Prostate gland (tissue), 2 donors: ENCODE measurements around the gene ATPAF2. TPM values are rescaled to one million over a fixed set of nuclear protein-coding genes. Genes with fewer than 3 reads are reported as not detected.

Source experiments
- DNase-seq: peaks from one replicate; pipeline ENCODE4 v3.0.0-alpha.2; 2019; ENCODE audit warnings: low spot score
- H3K27ac ChIP-seq, 2 donors: fragments of 200-600 bp; sonication (generic); 2 replicates each; pipeline ENCODE4 v1.5.1; 2017 to 2019
- H3K27me3 ChIP-seq: fragments of 200-600 bp; sonication (generic); replicated peaks from 2 replicates; pipeline ENCODE4 v1.5.1; 2019; ENCODE audit not compliant: insufficient read depth
- H3K36me3 ChIP-seq, 2 donors: fragments of 200-600 bp; sonication (generic); 1 replicate in 1 of 2; 2 replicates in 1 of 2; pipeline versions ENCODE4 v1.5.1 to v1.8.1; 2017 to 2019
- H3K4me1 ChIP-seq: fragments of 200-600 bp; sonication (generic); replicated peaks from 2 replicates; pipeline ENCODE4 v1.5.1; 2019
- H3K4me3 ChIP-seq, 2 donors: fragments of 200-600 bp; sonication (generic); 2 replicates each; pipeline ENCODE4 v1.5.1; 2017 to 2019
- H3K9me3 ChIP-seq: fragments of 200-600 bp; sonication (generic); 2 replicates; pipeline ENCODE4 v1.5.1; 2017
- POLR2A ChIP-seq: fragments of 450-650 bp; IDR thresholded peaks from one replicate; pipeline ENCODE4 v1.6.1; 2016; ENCODE audit warnings: antibody characterized with exemption, mild to moderate bottlenecking
- POLR2AphosphoS5 ChIP-seq: sonication (generic); formaldehyde crosslinking; IDR thresholded peaks from one replicate; pipeline ENCODE4 v1.6.1; 2017; ENCODE audit warnings: antibody characterized with exemption
- WGBS: methylation state at CpG from one replicate; pipeline ENCODE4 v1.1.5; 2018; 5-methylcytosine and 5-hydroxymethylcytosine counted together
- intact Hi-C: fragments of 100-400 bp; cut with DNase I; formaldehyde crosslinking; loops from one replicate; pipeline ENCODE4 v1.14.2; 2022
- total RNA-seq, 2 donors: library from RNA; depleted of rRNA; stranded (reverse); fragments of >200 nt; gene quantifications; one replicate each; pipeline ENCODE4 v1.1.0, GENCODE V29; 2016
- TF ChIP-seq, protein P1 (sequence below), 4 experiments: fragments of 200-600 bp in 2 of 4; fragments of 450-650 bp in 2 of 4; sonication (generic) in 2 of 4; IDR thresholded peaks; 1 replicate in 3 of 4; 2 replicates in 1 of 4; pipeline ENCODE4 v1.5.1; 2016 to 2019; ENCODE audit warnings: antibody characterized with exemption in 4 of 4, mild to moderate bottlenecking in 2 of 4, moderate library complexity in 2 of 4

The ATPAF2 gene
- total RNA-seq, 2 donors from 2014 or later, result 17.7 to 30.5 TPM

DNA sequence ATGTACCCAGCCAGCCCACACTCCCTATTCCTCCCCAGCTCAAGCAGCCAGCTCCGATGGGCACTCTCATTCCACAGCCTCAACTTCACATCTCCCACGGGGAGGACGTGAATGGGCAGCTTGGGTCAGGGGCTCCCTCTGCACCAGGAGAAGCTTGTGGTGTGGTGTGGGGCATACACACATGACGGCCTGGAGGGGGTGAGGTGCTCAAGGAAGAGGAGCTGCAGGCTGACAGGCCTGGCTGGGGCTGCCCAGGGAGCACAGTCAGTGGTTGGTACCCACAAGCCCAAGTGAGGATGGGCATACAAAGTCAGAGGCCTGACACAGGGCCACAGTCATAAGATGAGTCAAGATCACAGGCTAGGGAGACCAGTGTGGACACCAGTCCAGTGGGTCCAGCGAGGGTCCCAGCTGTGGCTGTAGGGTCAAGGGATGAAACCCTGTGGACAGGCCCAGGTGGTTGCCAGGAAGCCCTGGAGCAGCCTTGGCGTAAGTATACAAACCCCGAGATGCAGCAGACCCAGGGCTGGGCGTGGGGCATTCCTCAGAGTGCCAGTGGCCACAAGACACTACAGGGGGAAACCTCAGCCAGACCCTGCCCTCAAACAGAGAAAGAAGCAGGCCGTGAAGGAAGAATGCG is 61.9 kb downstream of the ATPAF2 start:
- 83% methylated on average over 10 of the region's 10 CpGs for WGBS
- intact Hi-C loops, result no loop called here
- Histone ChIP-seq H3K27me3 (no peaks in the 10 kb centered on the region), H3K9me3 (no peaks in the 10 kb centered on the region), H3K36me3 (no peaks in the 10 kb centered on the region), H3K4me1 (no peaks in the 10 kb centered on the region), H3K27ac (no peak overlapping the region), H3K4me3 (no peak overlapping the region)
- TF ChIP-seq POLR2AphosphoS5 (no peak), POLR2A (no peak)
- TF ChIP-seq, protein P1, sequence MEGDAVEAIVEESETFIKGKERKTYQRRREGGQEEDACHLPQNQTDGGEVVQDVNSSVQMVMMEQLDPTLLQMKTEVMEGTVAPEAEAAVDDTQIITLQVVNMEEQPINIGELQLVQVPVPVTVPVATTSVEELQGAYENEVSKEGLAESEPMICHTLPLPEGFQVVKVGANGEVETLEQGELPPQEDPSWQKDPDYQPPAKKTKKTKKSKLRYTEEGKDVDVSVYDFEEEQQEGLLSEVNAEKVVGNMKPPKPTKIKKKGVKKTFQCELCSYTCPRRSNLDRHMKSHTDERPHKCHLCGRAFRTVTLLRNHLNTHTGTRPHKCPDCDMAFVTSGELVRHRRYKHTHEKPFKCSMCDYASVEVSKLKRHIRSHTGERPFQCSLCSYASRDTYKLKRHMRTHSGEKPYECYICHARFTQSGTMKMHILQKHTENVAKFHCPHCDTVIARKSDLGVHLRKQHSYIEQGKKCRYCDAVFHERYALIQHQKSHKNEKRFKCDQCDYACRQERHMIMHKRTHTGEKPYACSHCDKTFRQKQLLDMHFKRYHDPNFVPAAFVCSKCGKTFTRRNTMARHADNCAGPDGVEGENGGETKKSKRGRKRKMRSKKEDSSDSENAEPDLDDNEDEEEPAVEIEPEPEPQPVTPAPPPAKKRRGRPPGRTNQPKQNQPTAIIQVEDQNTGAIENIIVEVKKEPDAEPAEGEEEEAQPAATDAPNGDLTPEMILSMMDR (IDR thresholded peaks at IDR 0.05), result no peak
- no peak for DNase-seq

DNA sequence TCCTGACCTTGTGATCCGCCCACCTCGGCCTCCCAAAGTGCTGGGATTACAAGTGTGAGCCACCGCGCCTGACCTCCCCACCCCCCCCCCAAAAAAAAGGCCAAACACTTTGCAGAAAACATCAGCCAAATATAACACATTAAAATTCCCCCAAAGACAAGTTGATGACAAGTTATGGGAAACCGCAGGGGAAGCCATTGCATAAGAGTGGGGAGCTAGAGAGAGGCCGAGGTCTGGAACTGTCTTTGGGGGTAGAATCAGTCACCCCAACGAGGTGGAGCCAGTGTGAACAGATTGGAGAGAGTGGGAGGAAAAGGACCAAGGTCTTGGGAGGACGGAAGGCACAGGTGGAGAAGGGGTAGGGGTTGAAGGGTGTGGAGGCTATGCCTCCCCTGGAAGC is 63.5 kb downstream of the ATPAF2 start:
- no peak overlapping the region for H3K4me3 ChIP-seq
- H3K27me3 ChIP-seq, result no peaks in the 10 kb centered on the region
- 80% methylated on average over 8 of the region's 8 CpGs for WGBS
- no peaks in the 10 kb centered on the region for H3K4me1 ChIP-seq
- intact Hi-C loops, result no loop called here
- no peaks in the 10 kb centered on the region for H3K9me3 ChIP-seq
- no peak for DNase-seq
- no peak overlapping the region for H3K27ac ChIP-seq
- H3K36me3 ChIP-seq, result no peaks in the 10 kb centered on the region
- TF ChIP-seq, protein P1 (IDR thresholded peaks at IDR 0.05), result no peak
- no peak for TF ChIP-seq POLR2AphosphoS5
- TF ChIP-seq POLR2A, result no peak

DNA sequence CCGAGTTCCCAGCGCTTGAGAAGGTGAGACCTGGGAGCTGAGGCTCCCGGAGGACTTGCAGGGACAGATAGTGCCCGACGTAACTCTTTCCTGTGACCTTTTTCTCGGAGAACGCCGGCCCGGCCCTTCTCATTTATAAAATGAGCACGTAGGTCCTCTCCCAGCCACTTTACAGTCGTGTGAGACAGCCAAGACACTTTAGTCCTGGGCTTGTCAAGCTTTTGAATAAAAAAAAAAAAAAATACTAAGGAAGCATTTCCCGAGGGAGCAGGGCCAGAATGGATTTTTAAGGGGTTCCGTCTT is 66.1 kb downstream of the ATPAF2 start:
- H3K27ac ChIP-seq, result peak overlapping the region in 1 of 2 donors; percentile 57
- WGBS, result 3% methylated on average over 13 of the region's 13 CpGs
- no peaks in the 10 kb centered on the region for H3K4me1 ChIP-seq
- no peaks in the 10 kb centered on the region for H3K36me3 ChIP-seq
- H3K27me3 ChIP-seq, result no peaks in the 10 kb centered on the region
- intact Hi-C loops, result loop anchor here (5.0 kb wide), 1 partner anchor 64 kb away; the partner anchor contains the start of genes ATPAF2 and GID4
- peak overlapping the region; percentile 46 to 54 for H3K4me3 ChIP-seq
- no peak for TF ChIP-seq POLR2AphosphoS5
- H3K9me3 ChIP-seq, result no peaks in the 10 kb centered on the region
- DNase-seq, result no peak

DNA sequence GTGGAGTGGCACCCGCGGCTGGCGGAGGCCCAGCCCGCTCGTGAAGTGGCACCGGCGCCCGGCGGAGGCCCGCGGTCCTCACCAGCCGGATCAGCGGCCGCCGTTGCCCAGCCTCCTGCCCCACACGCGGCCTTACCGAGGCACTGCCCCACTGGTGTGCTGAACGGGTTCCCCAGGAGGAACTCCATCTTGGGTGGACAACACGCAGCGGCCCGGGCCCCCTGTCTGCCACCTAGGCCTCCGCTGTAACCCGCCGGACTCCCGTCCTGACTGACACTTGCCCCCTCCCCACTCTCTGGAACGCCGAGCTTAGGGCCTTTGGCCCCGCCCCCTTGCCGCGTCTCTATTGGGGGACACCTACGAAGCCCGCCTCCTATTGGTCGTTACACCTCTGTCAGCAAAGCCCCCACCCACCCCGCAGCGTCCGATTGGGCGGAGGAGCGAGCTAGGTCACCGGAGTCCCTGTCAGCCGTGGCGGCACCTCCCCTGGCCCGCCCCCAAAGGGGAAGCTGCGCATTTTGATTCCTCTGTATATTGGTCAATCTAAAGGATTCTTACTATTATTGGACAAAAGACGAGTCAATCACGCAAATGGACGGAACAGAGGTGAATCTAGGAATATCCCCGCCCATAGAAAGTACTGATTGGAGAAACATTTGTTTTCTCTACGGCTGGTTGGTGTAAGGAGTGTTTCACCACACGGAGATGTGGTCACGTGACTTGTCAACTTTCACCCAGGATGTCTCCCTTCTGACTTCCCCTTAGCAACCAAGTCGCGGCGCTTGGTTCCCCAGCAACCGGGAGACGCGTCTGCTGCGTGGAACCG is 66.6 kb downstream of the ATPAF2 start, which contains the start of the genes DRC3 and TOM1L2:
Gene DRC3, plus strand, starts transcription at position 737 of the 826 bp plus-strand sequence. CDS start 4,737 bp downstream, outside the sequence.
Gene TOM1L2, minus strand, starts transcription at position 275 of the 826 bp plus-strand sequence. Its CDS starts 87 bp downstream, at position 188.
- Histone ChIP-seq H3K9me3 (no peaks in the 10 kb centered on the region), H3K4me3 (peak within 1 kb of the TSS; percentile 93 to 95), H3K27me3 (no peaks in the 10 kb centered on the region), H3K4me1 (no peaks in the 10 kb centered on the region), H3K36me3 (no peaks in the 10 kb centered on the region), H3K27ac (peak within 1 kb of the TSS; percentile 91 to 95)
- intact Hi-C loops, result loop anchor here (5.0 kb wide), 1 partner anchor 65 kb away; the partner anchor contains the start of genes ATPAF2 and GID4
- TF ChIP-seq POLR2AphosphoS5 (peak; percentile 95), POLR2A (peak; percentile 98)
- TF ChIP-seq, protein P1 (IDR thresholded peaks at IDR 0.05), result peak; percentile 40 to 64 (median 50)
- under 1% methylated on average over 42 of the region's 59 CpGs for WGBS
- peak; percentile 100 for DNase-seq

DNA sequence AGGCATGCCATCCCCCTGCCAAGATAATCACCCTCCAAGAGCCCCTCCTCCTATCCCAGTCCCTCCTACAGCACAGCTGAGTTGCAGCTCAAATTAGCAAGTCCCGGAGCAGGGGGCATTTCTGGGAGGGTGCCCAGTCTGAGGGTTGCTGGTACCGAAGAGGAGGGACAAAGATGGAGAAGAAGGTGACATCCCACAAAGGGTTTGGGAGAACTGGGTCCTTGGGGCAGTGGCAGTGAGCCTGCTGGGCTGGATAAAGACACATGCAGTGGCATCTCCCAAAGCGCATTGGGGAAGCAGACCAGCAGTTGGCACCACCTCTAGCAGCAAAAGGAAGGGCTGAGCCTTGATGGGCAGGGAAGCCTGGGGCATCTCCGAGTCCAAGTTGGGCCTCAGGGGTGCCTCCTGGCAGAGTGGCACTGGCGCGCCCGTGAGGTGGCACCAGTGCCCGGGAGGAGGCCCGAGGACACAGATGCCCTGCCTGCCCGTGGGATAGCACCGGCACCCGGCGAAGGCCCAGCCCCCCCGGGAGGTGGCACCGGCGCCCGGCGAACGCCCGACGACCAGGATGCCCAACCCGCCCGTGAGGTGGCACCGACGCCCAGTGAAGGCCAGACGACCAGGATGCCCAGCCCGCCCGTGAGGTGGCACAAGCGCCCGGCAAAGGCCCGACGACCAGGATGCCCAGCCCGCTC is 67.4 kb downstream of the ATPAF2 start:
- Histone ChIP-seq H3K27ac (peak overlapping the region; percentile 91 to 95), H3K36me3 (no peaks in the 10 kb centered on the region), H3K9me3 (no peaks in the 10 kb centered on the region), H3K27me3 (no peaks in the 10 kb centered on the region), H3K4me1 (no peaks in the 10 kb centered on the region), H3K4me3 (peak overlapping the region; percentile 93 to 95)
- TF ChIP-seq, protein P1 (IDR thresholded peaks at IDR 0.05), result no peak
- TF ChIP-seq POLR2AphosphoS5 (no peak), POLR2A (no peak)
- 2% methylated on average over 26 of the region's 33 CpGs for WGBS
- intact Hi-C loops, result loop anchor here (5.0 kb wide), 1 partner anchor 66 kb away; the partner anchor contains the start of genes ATPAF2 and GID4
- peak; percentile 21 for DNase-seq
